ENCODE measurements around the gene DNAH14.

DNA sequence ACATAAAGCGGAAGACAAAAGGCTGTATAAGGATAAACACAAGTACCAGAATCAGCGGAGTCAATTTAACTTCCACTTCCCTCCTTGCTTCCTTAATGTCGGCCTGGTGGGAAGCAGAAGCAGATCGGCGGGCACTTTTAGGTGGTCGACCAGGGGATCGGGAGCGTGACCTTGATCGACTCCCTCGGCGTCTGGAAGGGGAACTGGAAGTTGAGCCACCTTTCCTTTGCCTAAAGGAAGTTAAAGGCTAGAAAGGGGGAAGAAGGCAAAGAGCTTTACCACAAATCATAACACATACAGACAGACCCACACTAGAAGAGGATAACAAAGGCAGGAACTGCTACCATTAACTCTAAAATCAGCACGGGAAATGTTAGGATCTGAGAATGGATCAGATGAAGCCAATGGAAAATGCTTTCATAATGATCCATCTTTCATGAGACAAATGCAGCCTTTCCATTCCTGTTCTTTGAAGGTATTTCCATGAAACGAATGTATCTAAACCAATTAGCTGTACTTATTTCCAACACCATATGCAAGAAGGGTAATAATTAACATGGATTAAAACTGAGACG, 492.6 kb downstream of the DNAH14 start:
- TF ChIP-seq CTCF (optimal IDR thresholded peaks at IDR 0.05 in 1 of 3, IDR thresholded peaks at IDR 0.05 in 1 of 3, conservative IDR thresholded peaks at IDR 0.05 in 1 of 3; ENCODE audit: extremely low read depth in 1 of 3, insufficient read depth in 2 of 3, low read length in 3 of 3) (no peak), EZH2 (IDR thresholded peaks at IDR 0.05; ENCODE audit: low read length) (no peak)
